HG03439 (cell line): Measurements from ENCODE around the gene ABLIM2.

Experiments used
- ATAC-seq: cut with Tn5 transposase; IDR thresholded peaks from one replicate; pipeline ENCODE4 v1.9.1; 2021; ENCODE audit warnings: mild to moderate bottlenecking, moderate library complexity; ENCODE audit not compliant: unreplicated experiment

The ABLIM2 gene

DNA sequence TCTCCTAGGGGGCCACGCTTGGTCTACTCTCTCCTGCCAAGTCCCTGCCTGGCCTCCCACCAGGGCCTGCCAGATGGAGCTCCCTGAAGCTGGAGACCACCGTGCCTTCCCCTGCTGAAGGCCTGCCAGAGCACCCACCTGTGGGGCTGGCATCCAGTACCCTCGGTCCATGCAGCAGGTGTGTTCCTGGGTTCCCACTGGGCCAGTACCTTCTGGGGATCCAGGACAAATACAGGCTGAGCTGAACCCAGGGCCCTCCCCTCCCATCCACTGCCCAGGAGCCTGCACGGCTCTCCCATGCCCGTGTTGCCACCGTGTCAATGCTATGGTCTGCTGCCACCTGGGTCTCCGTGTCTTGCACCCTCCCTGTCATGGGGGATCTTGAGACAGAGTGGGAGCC is 68.8 kb downstream of the ABLIM2 start:
- no peak for ATAC-seq

- ATAC-seq, result no peak
Observed at GRCh38 chr4:8088966-8089491, 69.6 kb downstream of the ABLIM2 start.

DNA sequence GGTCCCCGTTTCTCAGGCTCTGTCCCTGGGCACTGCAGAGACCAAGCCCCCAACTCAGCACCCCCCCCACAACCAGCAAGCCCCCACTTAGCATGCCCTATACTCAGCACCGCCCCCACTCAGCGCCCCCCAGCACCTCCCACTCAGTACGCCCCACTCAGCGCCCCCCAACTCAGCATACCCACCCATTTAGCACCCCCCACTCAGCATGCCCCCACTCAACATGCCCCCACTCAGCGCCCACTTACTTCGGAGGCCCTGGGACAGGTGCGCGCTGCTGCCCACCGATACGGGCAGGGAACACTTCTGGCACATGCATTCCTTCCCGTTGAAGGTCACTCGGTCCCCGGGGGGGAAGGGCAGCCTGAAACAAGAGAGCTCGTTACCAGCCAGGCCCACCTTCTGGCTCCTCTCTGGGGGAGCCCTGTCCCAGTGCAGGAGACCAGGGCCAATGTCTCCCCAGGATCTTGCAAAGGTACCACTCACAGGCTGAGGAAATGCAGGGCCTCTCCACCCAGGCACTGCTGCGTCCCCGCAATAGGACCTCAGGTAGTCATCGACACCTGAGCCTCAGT is 70.6 kb downstream of the ABLIM2 start:
- ATAC-seq, result no peak

DNA sequence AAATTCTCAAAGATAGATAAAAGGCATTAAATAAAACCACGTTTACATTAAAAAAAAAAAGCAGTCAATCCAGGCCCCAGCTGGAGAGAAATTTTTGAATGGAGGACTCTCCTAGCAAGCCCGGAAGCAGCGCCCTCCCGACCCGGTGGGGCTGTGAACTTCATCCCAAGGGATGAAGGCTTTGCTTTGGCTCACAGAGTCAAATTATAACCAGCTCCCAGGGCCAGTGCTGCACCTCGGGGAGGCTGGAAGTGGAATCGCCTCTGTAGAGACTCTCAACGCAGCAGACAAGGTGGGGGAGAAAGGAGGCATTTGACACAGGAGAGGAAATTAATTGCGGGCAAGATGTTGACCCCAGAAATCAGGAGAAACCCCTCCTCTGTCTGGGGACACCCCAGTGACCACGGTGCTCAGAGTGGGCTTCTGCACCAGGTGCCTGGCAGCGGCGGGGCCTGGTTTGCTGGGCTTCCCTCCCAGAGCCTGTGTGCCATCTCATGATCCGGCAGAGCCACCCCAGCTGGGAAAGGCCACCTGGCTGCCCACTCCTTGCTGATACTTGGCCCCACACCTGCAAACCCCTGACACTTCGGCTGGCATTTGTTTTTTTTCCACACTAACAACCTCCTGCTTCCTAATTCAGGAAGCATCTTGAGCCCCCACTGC is 71.7 kb downstream of the ABLIM2 start:
- ATAC-seq, result no peak

GRCh38 chr4:8085491-8086117 is 73.0 kb downstream of the ABLIM2 start:
- no peak for ATAC-seq

GRCh38 chr4:8084712-8085490 is 73.7 kb downstream of the ABLIM2 start:
- no peak for ATAC-seq

- no peak for ATAC-seq
Observed at GRCh38 chr4:8084031-8084660, 74.5 kb downstream of the ABLIM2 start.

- no peak for ATAC-seq
Observed at GRCh38 chr4:8083086-8083825, 75.4 kb downstream of the ABLIM2 start.

GRCh38 chr4:8082517-8083055 is 76.0 kb downstream of the ABLIM2 start:
- ATAC-seq, result no peak

- no peak for ATAC-seq
Observed at GRCh38 chr4:8081621-8082516, 76.7 kb downstream of the ABLIM2 start.

DNA sequence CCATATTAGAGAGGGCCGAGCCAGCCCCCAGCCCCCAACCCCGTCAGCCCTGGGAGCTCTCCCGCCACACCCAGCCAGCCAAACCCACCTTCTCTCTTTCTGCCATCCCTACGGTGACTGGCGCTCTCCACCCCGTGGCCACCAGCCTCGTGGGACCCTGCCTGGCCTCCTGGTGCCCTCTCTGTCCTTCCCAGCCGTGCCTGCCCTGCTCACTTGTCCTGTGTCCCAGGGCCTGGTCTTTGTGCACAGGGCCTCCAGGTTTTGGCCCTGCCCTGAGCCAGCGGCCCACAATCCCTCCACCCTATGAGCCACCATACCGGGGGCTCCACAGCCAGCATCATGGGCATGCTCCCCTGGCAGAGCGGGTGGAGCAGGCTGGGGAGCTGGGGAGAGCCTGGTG is 77.4 kb downstream of the ABLIM2 start:
- no peak for ATAC-seq

- ATAC-seq, result no peak
Observed at GRCh38 chr4:8080754-8081065, 77.9 kb downstream of the ABLIM2 start.

GRCh38 chr4:8079916-8080753 is 78.5 kb downstream of the ABLIM2 start:
- no peak for ATAC-seq

- ATAC-seq, result no peak
Observed at GRCh38 chr4:8079031-8079885, 79.4 kb downstream of the ABLIM2 start.

DNA sequence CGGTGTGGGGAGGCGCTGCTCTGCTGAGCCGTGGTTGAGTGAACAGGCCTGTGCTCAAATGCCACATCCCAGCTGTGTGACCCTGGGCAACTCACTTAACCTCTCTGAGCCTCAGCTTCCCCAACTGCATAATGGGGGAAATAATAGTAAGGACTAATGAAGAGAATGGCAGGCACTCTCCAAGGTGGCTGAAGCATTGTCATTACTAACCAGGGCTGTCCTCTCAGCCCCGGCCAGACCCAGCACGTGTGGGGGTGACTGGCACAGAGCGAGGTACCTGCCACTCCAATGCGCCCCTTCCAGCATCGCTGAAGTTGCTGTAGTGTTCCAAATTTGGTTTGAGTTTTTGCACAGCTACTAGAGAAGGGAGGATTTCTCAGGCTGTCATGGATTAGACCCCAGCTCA is 80.0 kb downstream of the ABLIM2 start:
- no peak for ATAC-seq

DNA sequence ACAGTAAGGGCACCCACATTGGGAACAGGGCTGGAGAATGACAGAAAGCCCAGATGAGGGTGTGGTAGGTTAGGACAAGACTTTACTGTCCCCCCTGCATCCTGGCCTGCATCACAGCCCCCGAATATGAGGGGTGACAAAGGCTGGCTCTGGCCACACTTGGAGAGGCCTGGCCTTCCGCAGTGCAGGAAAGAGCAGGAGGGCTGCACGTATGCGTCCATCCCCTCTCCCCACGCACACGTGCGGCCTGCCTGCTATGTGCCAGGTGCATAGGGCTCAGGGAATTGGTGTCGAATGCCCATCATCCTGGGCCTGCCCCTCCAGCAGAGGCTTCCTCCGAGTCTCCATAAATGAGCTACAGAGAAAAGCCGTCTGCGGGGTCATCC is 80.5 kb downstream of the ABLIM2 start:
- ATAC-seq, result no peak
